Activated CD8-positive, alpha-beta T cell treated with anti-CD3 and anti-CD28 coated beads for 36 hours (primary cell): ENCODE results near the gene TSPYL1. TPM values are rescaled to one million over a fixed set of nuclear protein-coding genes. Genes with fewer than 3 reads are reported as not detected.

Experiments used
- ATAC-seq: fragments of 200-7000 bp; cut with Tn5 transposase; one replicate; pipeline ENCODE4 v1.10.0; 2021; ENCODE audit warnings: mild to moderate bottlenecking, moderate library complexity
- CTCF ChIA-PET: fragments of 350-600 bp; sonication (Branson Sonifier 250); formaldehyde crosslinking; loops from one replicate; lab custom pipeline; 2021; ENCODE audit warnings: antibody characterized with exemption; lab: Charles Lee
- POLR2A ChIA-PET: fragments of 350-600 bp; sonication (Branson Sonifier 250); formaldehyde crosslinking; loops from one replicate; lab custom pipeline; 2021; ENCODE audit warnings: antibody characterized with exemption; lab: Charles Lee
- DNase-seq: peaks from one replicate; pipeline ENCODE4 v3.0.0-alpha.2; 2020
- H3K27ac Mint-ChIP-seq: one replicate; pipeline ENCODE4 v1.8.0; 2021; ENCODE audit warnings: mild to moderate bottlenecking, mixed read lengths
- H3K27me3 Mint-ChIP-seq: one replicate; pipeline ENCODE4 v1.8.0; 2021; ENCODE audit warnings: mixed read lengths
- H3K36me3 Mint-ChIP-seq: one replicate; pipeline ENCODE4 v1.8.0; 2021; ENCODE audit warnings: low read depth, mixed read lengths
- H3K4me1 Mint-ChIP-seq: one replicate; pipeline ENCODE4 v1.8.0; 2021; ENCODE audit warnings: low read depth, mixed read lengths
- H3K4me3 Mint-ChIP-seq: one replicate; pipeline ENCODE4 v1.8.0; 2021; ENCODE audit warnings: mild to moderate bottlenecking, moderate library complexity, mixed read lengths
- H3K9me3 Mint-ChIP-seq: one replicate; pipeline ENCODE4 v1.8.0; 2021; ENCODE audit warnings: mixed read lengths
- CTCF ChIP-seq: fragments of 200-600 bp; IDR thresholded peaks from one replicate; pipeline ENCODE4 v1.8.0; 2022; ENCODE audit warnings: antibody characterized with exemption, mild to moderate bottlenecking
- intact Hi-C: fragments of 100-400 bp; cut with micrococcal nuclease; formaldehyde crosslinking; loops from one replicate; pipeline ENCODE4 v1.10.0; 2022
- total RNA-seq, 2 experiments: library from RNA; stranded (reverse); gene quantifications; one replicate each; pipeline ENCODE4 v1.2.3, GENCODE V29; 2021

Gene TSPYL1
- total RNA-seq, 2 experiments from 2014 or later, result 38.5 to 38.6 TPM

GRCh38 chr6:116314878-116315277 is 35.1 kb upstream of the TSPYL1 start:
- no peak overlapping the region for H3K4me3 Mint-ChIP-seq
- ATAC-seq (no peak), DNase-seq (no peak)
- H3K27ac Mint-ChIP-seq, result no peak overlapping the region
- TF ChIP-seq CTCF, result no peak
- intact Hi-C loops, result no loop called here
- no peaks in the 10 kb centered on the region for H3K27me3 Mint-ChIP-seq
- peaks cover 2% of the 10 kb centered on the region for H3K4me1 Mint-ChIP-seq
- no peaks in the 10 kb centered on the region for H3K36me3 Mint-ChIP-seq
- POLR2A ChIA-PET, result no interaction called here
- H3K9me3 Mint-ChIP-seq, result no peaks in the 10 kb centered on the region
- CTCF ChIA-PET, result interaction anchor here (1.2 kb wide), 1 partner anchor 27 kb away, joined by 4 read pairs; no protein-coding TSS in a partner anchor

GRCh38 chr6:116314218-116314617 is 34.5 kb upstream of the TSPYL1 start:
- intact Hi-C loops, result no loop called here
- DNase-seq (no peak), ATAC-seq (no peak)
- peaks cover 2% of the 10 kb centered on the region for H3K4me1 Mint-ChIP-seq
- ChIA-PET CTCF (no interaction called here), POLR2A (no interaction called here)
- TF ChIP-seq CTCF, result no peak
- no peaks in the 10 kb centered on the region for H3K9me3 Mint-ChIP-seq
- no peaks in the 10 kb centered on the region for H3K27me3 Mint-ChIP-seq
- H3K36me3 Mint-ChIP-seq, result no peaks in the 10 kb centered on the region
- no peak overlapping the region for H3K27ac Mint-ChIP-seq
- no peak overlapping the region for H3K4me3 Mint-ChIP-seq

- Mint-ChIP-seq H3K27me3 (no peaks in the 10 kb centered on the region), H3K9me3 (no peaks in the 10 kb centered on the region), H3K4me3 (no peak overlapping the region), H3K4me1 (peaks cover 2% of the 10 kb centered on the region), H3K27ac (no peak overlapping the region), H3K36me3 (no peaks in the 10 kb centered on the region)
- ATAC-seq, result no peak
- no peak for DNase-seq
- CTCF ChIA-PET, result interaction anchor here (1.1 kb wide), 1 partner anchor 45 kb away, joined by 4 read pairs; no protein-coding TSS in a partner anchor
- POLR2A ChIA-PET, result no interaction called here
- intact Hi-C loops, result no loop called here
- TF ChIP-seq CTCF, result no peak
These were observed 33.5 kb upstream of the TSPYL1 start for GRCh38 chr6:116313101-116313776.

- no peaks in the 10 kb centered on the region for H3K27me3 Mint-ChIP-seq
- DNase-seq (no peak), ATAC-seq (no peak)
- TF ChIP-seq CTCF, result no peak
- H3K27ac Mint-ChIP-seq, result no peak overlapping the region
- peaks cover 4% of the 10 kb centered on the region for H3K4me1 Mint-ChIP-seq
- intact Hi-C loops, result no loop called here
- no peak overlapping the region for H3K4me3 Mint-ChIP-seq
- no peaks in the 10 kb centered on the region for H3K36me3 Mint-ChIP-seq
- H3K9me3 Mint-ChIP-seq, result no peaks in the 10 kb centered on the region
- CTCF ChIA-PET, result no interaction called here
- POLR2A ChIA-PET, result no interaction called here
These were observed 29.9 kb upstream of the TSPYL1 start for GRCh38 chr6:116309657-116310056.

GRCh38 chr6:116309001-116309400 is 29.3 kb upstream of the TSPYL1 start:
- ChIA-PET POLR2A (no interaction called here), CTCF (interaction anchor here (1.2 kb wide), 1 partner anchor 16 kb away, joined by 3 read pairs; no protein-coding TSS in a partner anchor)
- no peak overlapping the region for H3K4me3 Mint-ChIP-seq
- intact Hi-C loops, result no loop called here
- no peak overlapping the region for H3K27ac Mint-ChIP-seq
- DNase-seq (no peak), ATAC-seq (no peak)
- no peak for TF ChIP-seq CTCF
- no peaks in the 10 kb centered on the region for H3K36me3 Mint-ChIP-seq
- H3K9me3 Mint-ChIP-seq, result no peaks in the 10 kb centered on the region
- H3K4me1 Mint-ChIP-seq, result peaks cover 2% of the 10 kb centered on the region
- no peaks in the 10 kb centered on the region for H3K27me3 Mint-ChIP-seq
